Endothelial cell of umbilical vein (primary cell): ENCODE data around the gene MCL1. TPM values are rescaled to one million over a fixed set of nuclear protein-coding genes. Genes with fewer than 3 reads are reported as not detected.
"Not testable (repeated sequence)": the region's sequence is repeated elsewhere in the genome, so short reads cannot be mapped to it uniquely, and the experiment has no call there.

Experiments
- BruUV-seq: library from RNA; stranded (reverse); fragments of 400-500 nt; replicated peaks from 2 replicates; lab custom pipeline; 2021; lab: Mats Ljungman, UMichigan
- CTCF ChIA-PET: fragments of 300-600, 350-600 bp; sonication (Branson Sonifier 250); formaldehyde crosslinking; loops from one replicate; lab custom pipeline; 2021; ENCODE audit warnings: antibody characterized with exemption, inconsistent platforms; lab: Charles Lee
- POLR2A ChIA-PET: fragments of 300-600, 350-600 bp; sonication (Branson Sonifier 250); formaldehyde crosslinking; loops from one replicate; lab custom pipeline; 2021; ENCODE audit warnings: antibody characterized with exemption, inconsistent platforms; lab: Charles Lee
- DNase-seq: peaks from one replicate; pipeline ENCODE4 v3.0.0-alpha.2; 2011; ENCODE audit warnings: low read depth, low spot score
- FAIRE-seq: peaks from 2 replicates; lab custom pipeline; 2011; peaks lifted over from hg19 to GRCh38; lab: Jason Lieb, UNC
- H2AFZ ChIP-seq: 2 replicates; pipeline ENCODE4 v1.6.0; 2012; ENCODE audit warnings: low read depth, low read length, control low read depth, inconsistent platforms
- H3K27ac ChIP-seq: 2 replicates; pipeline ENCODE4 v1.5.1; 2011; ENCODE audit warnings: low read depth, mild to moderate bottlenecking, control low read depth, low read length, moderate library complexity; ENCODE audit not compliant: insufficient read depth
- H3K27me3 ChIP-seq, 2 experiments: 2 replicates each; pipeline versions ENCODE4 v1.6.0 to v1.6.1; 2011; ENCODE audit warnings: low read length in 2 of 2, mixed read lengths in 1 of 2; ENCODE audit not compliant: control insufficient read depth in 2 of 2, insufficient read depth in 2 of 2
- H3K36me3 ChIP-seq, 2 experiments: 2 replicates in 1 of 2; 3 replicates in 1 of 2; pipeline ENCODE4 v1.5.1; 2011; ENCODE audit warnings: low read length in 2 of 2, mild to moderate bottlenecking in 1 of 2, moderate library complexity in 1 of 2; ENCODE audit not compliant: control insufficient read depth in 2 of 2, insufficient read depth in 2 of 2; ENCODE audit errors: extremely low read depth in 1 of 2
- H3K4me1 ChIP-seq: 3 replicates; pipeline ENCODE4 v1.5.1; 2011; ENCODE audit warnings: mild to moderate bottlenecking, low read length; ENCODE audit not compliant: control insufficient read depth, insufficient read depth; ENCODE audit errors: extremely low read depth
- H3K4me2 ChIP-seq: 2 replicates; pipeline ENCODE4 v1.6.1; 2011; ENCODE audit warnings: low read length, control low read depth, mixed read lengths; ENCODE audit not compliant: insufficient read depth
- H3K4me3 ChIP-seq, 3 experiments: fragments of 200-600 bp in 1 of 3; sonication (generic), shearing (Covaris generic) in 1 of 3; replicated peaks in 1 of 3; 2 replicates each; pipeline ENCODE4 v1.5.1; 2011 to 2016; ENCODE audit warnings: control low read depth in 3 of 3, low read length in 3 of 3, mild to moderate bottlenecking in 2 of 3, inconsistent platforms in 1 of 3, low read depth in 1 of 3, moderate library complexity in 1 of 3; ENCODE audit not compliant: insufficient read depth in 1 of 3
- H3K79me2 ChIP-seq: 2 replicates; pipeline ENCODE4 v1.6.0; 2012; ENCODE audit warnings: low read length, inconsistent platforms; ENCODE audit not compliant: control insufficient read depth, insufficient read depth
- H3K9ac ChIP-seq: replicated peaks from 2 replicates; pipeline ENCODE3; 2011; ENCODE audit warnings: low read length, control low read depth; ENCODE audit not compliant: insufficient read depth; ENCODE audit errors: extremely low read depth
- H3K9me1 ChIP-seq: replicated peaks from 3 replicates; pipeline ENCODE4 v1.6.0; 2011; ENCODE audit warnings: mild to moderate bottlenecking, low read length; ENCODE audit not compliant: control insufficient read depth, insufficient read depth; ENCODE audit errors: extremely low read depth
- H3K9me3 ChIP-seq: replicated peaks from 2 replicates; pipeline ENCODE4 v1.5.1; 2012; ENCODE audit warnings: low read length, inconsistent platforms; ENCODE audit not compliant: control insufficient read depth, insufficient read depth
- H4K20me1 ChIP-seq: replicated peaks from 2 replicates; pipeline ENCODE3; 2011; ENCODE audit warnings: mild to moderate bottlenecking, low read length; ENCODE audit not compliant: control insufficient read depth, insufficient read depth; ENCODE audit errors: extremely low read depth
- EZH2 ChIP-seq: IDR thresholded peaks from 2 replicates; pipeline ENCODE4 v1.6.1; 2012; ENCODE audit warnings: borderline replicate concordance, low read depth, mild to moderate bottlenecking, moderate library complexity, low read length, inconsistent platforms; ENCODE audit not compliant: severe bottlenecking
- FOS ChIP-seq: IDR thresholded peaks from 2 replicates; pipeline ENCODE4 v1.6.1; 2011; ENCODE audit warnings: mild to moderate bottlenecking, low read length, moderate library complexity, borderline replicate concordance; ENCODE audit not compliant: insufficient read depth
- JUN ChIP-seq: IDR thresholded peaks from 2 replicates; pipeline ENCODE4 v1.6.1; 2011; ENCODE audit warnings: borderline replicate concordance, low read depth; ENCODE audit not compliant: insufficient read length, insufficient read depth
- POLR2A ChIP-seq: IDR thresholded peaks from 2 replicates; pipeline ENCODE4 v1.6.1; 2012; ENCODE audit warnings: low read depth, mild to moderate bottlenecking, control low read depth, low read length
- POLR2AphosphoS5 ChIP-seq: IDR thresholded peaks from 2 replicates; pipeline ENCODE4 v1.6.1; 2012; ENCODE audit warnings: low read depth, mild to moderate bottlenecking, control low read depth, low read length, moderate library complexity; ENCODE audit not compliant: insufficient read depth
- dilution Hi-C: fragments of 300-500 bp; cut with MboI; formaldehyde crosslinking; loops from one replicate; pipeline ENCODE4 v1.15.0; 2019; ENCODE audit warnings: low sequenced_read_pairs; ENCODE audit not compliant: extremely low pct_ligation_motif_present
- intact Hi-C: fragments of 100-400 bp; cut with micrococcal nuclease; formaldehyde crosslinking; loops from one replicate; pipeline ENCODE4 v1.10.0; 2022
- polyA plus RNA-seq, 4 experiments: library from polyadenylated mRNA; depleted of rRNA in 3 of 4; stranded (reverse) in 3 of 4; unstranded in 1 of 4; fragments of >200 nt; gene quantifications; 2 replicates each; pipeline versions ENCODE4 v1.2.1 to v1.2.3, GENCODE V29; 2011 to 2012; ENCODE audit warnings: missing spikeins in 1 of 4
- total RNA-seq: library from RNA; stranded (reverse); gene quantifications from 2 replicates; pipeline ENCODE4 v1.2.3, GENCODE V29; 2021
- TF ChIP-seq, protein P1 (sequence below), 2 donors: IDR thresholded peaks; 1 replicate in 1 of 2; 2 replicates in 1 of 2; pipeline ENCODE4 v1.5.1; 2011; ENCODE audit warnings: low read length in 2 of 2, mild to moderate bottlenecking in 2 of 2, moderate library complexity in 2 of 2, control low read depth in 1 of 2, inconsistent platforms in 1 of 2, low read depth in 1 of 2; ENCODE audit not compliant: insufficient read depth in 1 of 2; ENCODE audit errors: extremely low read depth in 1 of 2

Gene MCL1
- total and polyA plus RNA-seq, 2 donors (not counting 3 experiments of a cell fraction or from before 2014, with no cell fraction given) = 87.3 to 186 TPM

DNA sequence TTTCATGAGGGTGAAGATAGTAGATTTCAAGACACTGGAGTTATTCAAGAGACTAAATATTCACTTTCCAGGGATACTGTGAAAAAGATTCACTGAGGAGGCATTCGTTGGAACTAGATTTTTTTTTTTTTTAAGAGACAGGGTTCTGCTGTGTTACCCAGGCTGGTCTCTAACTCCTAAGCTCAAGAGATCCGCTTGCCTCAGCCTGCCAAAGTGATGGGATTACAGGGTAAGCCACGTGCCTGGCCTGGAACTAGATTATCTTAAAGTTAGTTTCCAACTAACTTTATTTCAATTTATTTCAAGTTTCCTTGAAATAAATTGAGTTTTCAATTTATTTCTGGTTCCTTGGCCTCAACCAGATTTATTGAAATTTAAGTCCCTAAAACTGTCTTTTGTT is 24.3 kb upstream of the MCL1 start:
- Histone ChIP-seq H3K27ac (peak overlapping the region; percentile 100), H3K36me3 (no peaks in the 10 kb centered on the region), H3K9ac (peak overlapping the region; percentile 85), H3K4me1 (peaks cover 17% of the 10 kb centered on the region), H3K79me2 (no peaks in the 10 kb centered on the region), H3K9me3 (no peaks in the 10 kb centered on the region), H4K20me1 (no peaks in the 10 kb centered on the region), H3K9me1 (no peaks in the 10 kb centered on the region), H3K4me2 (peak overlapping the region; percentile 43), H3K4me3 (no peak overlapping the region), H3K27me3 (no peaks in the 10 kb centered on the region), H2AFZ (no peak overlapping the region)
- CTCF ChIA-PET = interaction anchor here (1.2 to 2.8 kb wide), 3 partner anchors 10 to 43 kb away, joined by 3 to 20 read pairs (median 13); partner anchors contain the start of gene MCL1
- no TSS peak for BruUV-seq
- TF ChIP-seq POLR2A = no peak
- TF ChIP-seq, protein P1, sequence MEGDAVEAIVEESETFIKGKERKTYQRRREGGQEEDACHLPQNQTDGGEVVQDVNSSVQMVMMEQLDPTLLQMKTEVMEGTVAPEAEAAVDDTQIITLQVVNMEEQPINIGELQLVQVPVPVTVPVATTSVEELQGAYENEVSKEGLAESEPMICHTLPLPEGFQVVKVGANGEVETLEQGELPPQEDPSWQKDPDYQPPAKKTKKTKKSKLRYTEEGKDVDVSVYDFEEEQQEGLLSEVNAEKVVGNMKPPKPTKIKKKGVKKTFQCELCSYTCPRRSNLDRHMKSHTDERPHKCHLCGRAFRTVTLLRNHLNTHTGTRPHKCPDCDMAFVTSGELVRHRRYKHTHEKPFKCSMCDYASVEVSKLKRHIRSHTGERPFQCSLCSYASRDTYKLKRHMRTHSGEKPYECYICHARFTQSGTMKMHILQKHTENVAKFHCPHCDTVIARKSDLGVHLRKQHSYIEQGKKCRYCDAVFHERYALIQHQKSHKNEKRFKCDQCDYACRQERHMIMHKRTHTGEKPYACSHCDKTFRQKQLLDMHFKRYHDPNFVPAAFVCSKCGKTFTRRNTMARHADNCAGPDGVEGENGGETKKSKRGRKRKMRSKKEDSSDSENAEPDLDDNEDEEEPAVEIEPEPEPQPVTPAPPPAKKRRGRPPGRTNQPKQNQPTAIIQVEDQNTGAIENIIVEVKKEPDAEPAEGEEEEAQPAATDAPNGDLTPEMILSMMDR (IDR thresholded peaks at IDR 0.05; ENCODE audit: extremely low read depth in 1 of 2, insufficient read depth in 1 of 2, low read depth in 1 of 2, low read length in 2 of 2) = no peak
- TF ChIP-seq POLR2AphosphoS5 = no peak
- TF ChIP-seq EZH2 = no peak
- no peak for TF ChIP-seq JUN
- no peak for TF ChIP-seq FOS
- DNase-seq = no peak
- dilution Hi-C loops = no loop called here
- no peak for FAIRE-seq
- intact Hi-C loops = loop anchor here (1.0 kb wide), 2 partner anchors 10 to 24 kb away; partner anchors contain the start of gene MCL1
- POLR2A ChIA-PET = interaction anchor here (0.9 to 1.9 kb wide), 2 partner anchors 24 kb away, joined by 3 to 13 read pairs; partner anchors contain the start of gene MCL1

DNA sequence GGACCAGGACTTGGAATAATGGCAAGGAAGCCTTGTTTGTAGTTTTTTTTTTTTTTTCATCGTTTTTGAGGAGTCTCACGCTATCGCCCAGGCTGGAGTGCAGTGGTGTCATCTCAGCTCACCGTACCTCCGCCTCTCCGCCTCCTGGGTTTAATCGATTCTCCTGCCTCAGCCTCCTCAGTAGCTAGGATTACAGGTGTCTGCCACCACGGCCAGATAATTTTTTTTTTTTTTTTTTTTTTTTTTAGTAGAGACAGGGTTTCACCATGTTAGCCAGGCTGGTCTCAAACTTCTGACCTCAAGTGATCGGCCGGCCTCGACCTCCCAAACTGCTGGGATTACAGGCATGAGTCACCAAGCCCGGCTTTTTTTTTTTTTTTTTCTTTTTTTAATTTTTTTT is 23.0 kb upstream of the MCL1 start:
- H2AFZ ChIP-seq, H4K20me1 ChIP-seq, H3K79me2 ChIP-seq, CTCF ChIA-PET, dilution Hi-C loops, FAIRE-seq, H3K9me1 ChIP-seq, DNase-seq, H3K9ac ChIP-seq, H3K27ac ChIP-seq, H3K4me2 ChIP-seq, H3K36me3 ChIP-seq, H3K9me3 ChIP-seq, H3K4me3 ChIP-seq, H3K27me3 ChIP-seq, BruUV-seq, intact Hi-C loops: not testable (repeated sequence)
- POLR2A ChIA-PET = interaction anchor here (0.9 kb wide), 1 partner anchor 10 kb away, joined by 4 read pairs; no protein-coding TSS in a partner anchor
- H3K4me1 ChIP-seq = peaks cover 17% of the 10 kb centered on the region
